CD4-positive, alpha-beta memory T cell (primary cell): Measurements from ENCODE around the gene B3GNT8. TPM values are rescaled to one million over a fixed set of nuclear protein-coding genes. Genes with fewer than 3 reads are reported as not detected.

Experiments
- CTCF ChIA-PET: fragments of 350-600 bp; sonication (Branson Sonifier 250); formaldehyde crosslinking; loops from one replicate; lab custom pipeline; 2021; ENCODE audit warnings: inconsistent platforms; ENCODE audit not compliant: partially characterized antibody; lab: Charles Lee
- POLR2A ChIA-PET: fragments of 350-600 bp; sonication (Branson Sonifier 250); formaldehyde crosslinking; loops from one replicate; lab custom pipeline; 2021; ENCODE audit not compliant: partially characterized antibody; lab: Charles Lee
- DNase-seq, 5 donors: peaks; one replicate each; pipeline versions ENCODE4 v3.0.0 to v3.0.0-alpha.2; 2020 to 2022; ENCODE audit warnings: mixed read lengths in 1 of 5
- H3K27ac ChIP-seq: one replicate; pipeline ENCODE4 v1.7.0; 2013; ENCODE audit warnings: low read depth, low read length
- H3K27me3 ChIP-seq: 2 replicates; pipeline ENCODE4 v1.7.0; 2013; ENCODE audit warnings: mild to moderate bottlenecking, low read length, moderate library complexity; ENCODE audit not compliant: insufficient read depth
- H3K36me3 ChIP-seq: 2 replicates; pipeline ENCODE4 v1.7.0; 2013; ENCODE audit warnings: mild to moderate bottlenecking, low read length, moderate library complexity; ENCODE audit not compliant: insufficient read depth
- H3K4me1 ChIP-seq: 2 replicates; pipeline ENCODE4 v1.7.0; 2013; ENCODE audit warnings: mild to moderate bottlenecking, low read length, moderate library complexity; ENCODE audit not compliant: insufficient read depth
- H3K4me3 ChIP-seq, 2 donors: one replicate each; pipeline ENCODE4 v1.7.0; 2013; ENCODE audit warnings: low read length in 2 of 2, mild to moderate bottlenecking in 1 of 2
- H3K9me3 ChIP-seq, 2 donors: one replicate each; pipeline ENCODE4 v1.7.0; 2013; ENCODE audit warnings: low read length in 2 of 2, control low read depth in 1 of 2; ENCODE audit not compliant: control insufficient read depth in 1 of 2
- H3K27ac Mint-ChIP-seq, 7 donors: one replicate each; pipeline ENCODE4 v1.8.0; 2020 to 2021; ENCODE audit warnings: mixed read lengths in 7 of 7, mild to moderate bottlenecking in 6 of 7, inconsistent platforms in 3 of 7, moderate library complexity in 3 of 7
- H3K27me3 Mint-ChIP-seq, 2 donors: one replicate each; pipeline ENCODE4 v1.8.0; 2020 to 2021; ENCODE audit warnings: mixed read lengths in 2 of 2
- H3K36me3 Mint-ChIP-seq, 2 donors: one replicate each; pipeline ENCODE4 v1.8.0; 2020 to 2021; ENCODE audit warnings: mixed read lengths in 2 of 2, inconsistent platforms in 1 of 2, mild to moderate bottlenecking in 1 of 2
- H3K4me1 Mint-ChIP-seq, 4 donors: one replicate each; pipeline ENCODE4 v1.8.0; 2020 to 2021; ENCODE audit warnings: mixed read lengths in 4 of 4, mild to moderate bottlenecking in 1 of 4
- H3K4me3 Mint-ChIP-seq, 8 donors: one replicate each; pipeline ENCODE4 v1.8.0; 2020 to 2021; ENCODE audit warnings: mixed read lengths in 8 of 8, mild to moderate bottlenecking in 7 of 8, moderate library complexity in 6 of 8, inconsistent platforms in 3 of 8
- H3K9me3 Mint-ChIP-seq, 8 donors: one replicate each; pipeline ENCODE4 v1.8.0; 2020 to 2021; ENCODE audit warnings: mixed read lengths in 8 of 8, mild to moderate bottlenecking in 5 of 8, inconsistent platforms in 3 of 8, moderate library complexity in 1 of 8
- intact Hi-C: fragments of 100-400 bp; cut with micrococcal nuclease; formaldehyde crosslinking; loops from one replicate; pipeline ENCODE4 v1.15.1; 2023
- polyA plus RNA-seq, 2 donors: library from polyadenylated mRNA; unstranded; fragments of 300-500 nt; fragmentation: Illumina TruSeq; gene quantifications; one replicate each; pipeline ENCODE4 v1.2.3, GENCODE V29; 2021
- total RNA-seq, 2 experiments: library from RNA; stranded (reverse); gene quantifications; one replicate each; pipeline ENCODE4 v1.2.3, GENCODE V29; 2021

B3GNT8 gene
- total and polyA plus RNA-seq, 4 experiments from 2014 or later = 0.64 to 7.1 (median 3.0) TPM

DNA sequence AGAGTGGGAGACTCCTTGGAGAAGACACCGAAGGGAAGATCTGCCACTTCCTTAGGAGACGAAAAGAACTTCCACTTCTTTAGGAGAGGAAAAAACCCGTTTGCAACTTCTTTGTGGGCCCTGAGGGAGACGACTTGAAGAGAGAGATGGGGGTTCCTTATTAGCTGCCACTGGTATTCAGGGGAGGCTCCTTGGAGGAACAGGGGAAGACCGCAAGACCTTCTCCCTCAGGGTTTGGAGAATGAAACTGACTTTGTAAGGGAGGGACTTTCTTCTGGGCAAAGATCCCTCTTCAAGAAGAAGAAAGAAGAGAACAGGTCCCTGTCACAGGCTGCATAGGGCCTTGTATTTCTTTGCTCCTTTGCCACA, 29.1 kb downstream of the B3GNT8 start:
- Histone ChIP-seq H3K4me3 (peak overlapping the region; percentile 80 to 95), H3K27ac (peak overlapping the region; percentile 93), H3K36me3 (no peaks in the 10 kb centered on the region), H3K4me1 (peaks cover 31% of the 10 kb centered on the region), H3K27me3 (no peaks in the 10 kb centered on the region), H3K9me3 (no peaks in the 10 kb centered on the region)
- peaks cover 11 to 20% of the 10 kb centered on the region in 2 donors for H3K36me3 Mint-ChIP-seq
- no peaks in the 10 kb centered on the region for H3K9me3 Mint-ChIP-seq
- ChIA-PET CTCF (no interaction called here), POLR2A (interaction anchor here (1.1 to 1.2 kb wide), 2 partner anchors 34 to 134 kb away, joined by 3 to 5 read pairs; partner anchors contain the start of gene B9D2)
- H3K4me3 Mint-ChIP-seq = peak overlapping the region; percentile 94 to 100 (median 98)
- H3K27me3 Mint-ChIP-seq = no peaks in the 10 kb centered on the region
- peaks cover 27 to 56% (median 41%) of the 10 kb centered on the region in 4 donors for H3K4me1 Mint-ChIP-seq
- intact Hi-C loops = loop anchor here (5.0 kb wide), 1 partner anchor 149 kb away; no protein-coding TSS in a partner anchor
- no peak for DNase-seq
- peak overlapping the region; percentile 98 to 100 (median 100) for H3K27ac Mint-ChIP-seq

DNA sequence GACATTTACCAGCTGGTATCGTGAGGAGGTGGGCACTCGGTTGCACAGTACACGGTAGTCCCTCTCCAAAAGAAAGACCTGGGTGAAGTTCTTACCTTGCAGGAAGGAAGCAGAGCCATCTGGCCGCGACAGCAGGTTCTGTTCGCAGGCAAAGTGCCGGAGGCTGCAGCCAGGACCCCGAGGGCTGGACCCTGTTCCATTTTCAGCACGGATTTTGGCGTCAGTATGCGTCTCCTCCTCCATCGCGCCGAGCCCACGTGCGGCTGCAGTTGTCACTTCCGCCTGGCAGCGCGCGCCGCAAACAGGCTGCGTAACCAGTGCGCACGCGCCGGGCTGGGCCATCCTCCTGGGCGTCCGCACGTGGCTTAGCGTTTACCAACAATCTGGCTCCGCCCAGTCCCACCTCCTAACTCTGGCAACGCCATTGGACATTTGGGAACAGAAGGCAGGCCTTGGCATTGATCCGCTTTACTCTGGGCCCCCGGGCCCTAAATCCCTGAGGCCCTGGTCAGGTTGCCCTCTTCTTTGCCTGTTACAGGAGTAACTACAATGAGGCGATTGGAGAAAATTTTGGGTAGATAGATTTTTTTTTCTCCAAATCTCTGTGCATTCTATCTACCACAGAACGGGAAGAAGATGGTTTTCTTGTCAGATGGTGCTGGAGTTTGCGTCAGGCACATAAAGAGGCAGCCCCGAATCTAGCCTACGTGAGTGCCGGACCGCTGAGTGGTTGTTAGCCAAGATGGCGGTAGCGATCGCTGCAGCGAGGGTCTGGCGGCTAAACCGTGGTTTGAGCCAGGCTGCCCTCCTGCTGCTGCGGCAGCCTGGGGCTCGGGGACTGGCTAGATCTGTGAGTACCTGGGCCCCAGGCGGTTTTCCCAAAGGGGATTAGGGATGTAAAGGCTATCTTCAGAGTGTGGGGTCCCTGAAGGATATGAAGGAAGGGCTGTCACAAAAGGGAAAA, 29.8 kb downstream of the B3GNT8 start, which contains the start of the genes BCKDHA and EXOSC5:
TSS of gene BCKDHA (plus strand) at position 733 of the 964 bp plus-strand sequence. CDS start at position 743, 10 bp downstream.
TSS of gene EXOSC5 (minus strand) at position 274 of the 964 bp plus-strand sequence. CDS start at position 243, 31 bp downstream.
- Mint-ChIP-seq H3K36me3 (peaks cover 11 to 19% of the 10 kb centered on the region in 2 donors), H3K27ac (peak within 1 kb of the TSS; percentile 98 to 100 (median 100)), H3K9me3 (no peaks in the 10 kb centered on the region), H3K4me3 (peak within 1 kb of the TSS; percentile 94 to 100 (median 98)), H3K27me3 (no peaks in the 10 kb centered on the region), H3K4me1 (peaks cover 27 to 54% (median 41%) of the 10 kb centered on the region in 4 donors)
- no peaks in the 10 kb centered on the region for H3K9me3 ChIP-seq
- DNase-seq = peak; percentile 98 to 100 (median 100)
- intact Hi-C loops = loop anchor here (1.0 to 5.0 kb wide), 8 partner anchors 31 to 955 kb away; partner anchors contain the start of genes B9D2, CCDC97, DMAC2 and TGFB1
- H3K27me3 ChIP-seq = no peaks in the 10 kb centered on the region
- peaks cover 31% of the 10 kb centered on the region for H3K4me1 ChIP-seq
- peak within 1 kb of the TSS; percentile 94 to 96 for H3K4me3 ChIP-seq
- ChIA-PET POLR2A (interaction anchor here (1.0 to 2.0 kb wide), 4 partner anchors 21 to 134 kb away, joined by 4 to 14 read pairs (median 4); partner anchors contain the start of genes B9D2 and TMEM91), CTCF (no interaction called here)
- peak within 1 kb of the TSS; percentile 93 for H3K27ac ChIP-seq
- H3K36me3 ChIP-seq = peaks cover 4% of the 10 kb centered on the region

DNA sequence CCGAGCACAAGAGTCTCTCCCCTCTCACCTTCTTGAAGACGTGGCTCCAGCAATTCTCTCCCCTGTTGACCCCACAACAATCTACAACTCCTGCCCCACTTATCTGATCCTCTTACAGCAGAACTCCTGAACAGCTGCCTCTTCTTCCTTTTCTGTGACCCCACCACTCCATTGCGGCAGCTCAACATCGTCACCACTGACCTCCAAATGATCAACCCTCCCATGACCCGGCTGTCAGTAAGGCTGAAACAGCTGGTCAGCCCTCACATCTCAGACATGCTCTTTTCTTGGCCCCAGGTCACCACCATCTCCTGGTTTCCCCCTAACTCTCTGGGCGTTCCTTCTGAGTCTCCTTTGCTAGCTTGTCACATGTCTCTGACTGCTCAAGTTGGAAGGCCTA, 31.8 kb downstream of the B3GNT8 start:
- Mint-ChIP-seq H3K4me3 (peak overlapping the region in 7 of 8 donors; percentile 24 to 98 (median 68)), H3K36me3 (peaks cover 12 to 28% of the 10 kb centered on the region in 2 donors), H3K27ac (peak overlapping the region in 4 of 7 donors; percentile 5 to 92 (median 76)), H3K9me3 (no peaks in the 10 kb centered on the region), H3K27me3 (no peaks in the 10 kb centered on the region), H3K4me1 (peaks cover 21 to 48% (median 33%) of the 10 kb centered on the region in 4 donors)
- no peak for DNase-seq
- H3K36me3 ChIP-seq = peaks cover 22% of the 10 kb centered on the region
- CTCF ChIA-PET = interaction anchor here (0.6 to 2.5 kb wide), 3 partner anchors 11 to 169 kb away, joined by 3 to 6 read pairs (median 3); partner anchors contain the start of gene B9D2
- POLR2A ChIA-PET = interaction anchor here (1.6 to 2.0 kb wide), 2 partner anchors 19 to 31 kb away, joined by 4 to 14 read pairs; partner anchors contain the start of genes B9D2 and TMEM91
- H3K9me3 ChIP-seq = no peaks in the 10 kb centered on the region
- H3K27ac ChIP-seq = no peak overlapping the region
- no peak overlapping the region for H3K4me3 ChIP-seq
- H3K4me1 ChIP-seq = peaks cover 31% of the 10 kb centered on the region
- H3K27me3 ChIP-seq = no peaks in the 10 kb centered on the region
- intact Hi-C loops = loop anchor here (5.0 kb wide), 1 partner anchor 152 kb away; no protein-coding TSS in a partner anchor

DNA sequence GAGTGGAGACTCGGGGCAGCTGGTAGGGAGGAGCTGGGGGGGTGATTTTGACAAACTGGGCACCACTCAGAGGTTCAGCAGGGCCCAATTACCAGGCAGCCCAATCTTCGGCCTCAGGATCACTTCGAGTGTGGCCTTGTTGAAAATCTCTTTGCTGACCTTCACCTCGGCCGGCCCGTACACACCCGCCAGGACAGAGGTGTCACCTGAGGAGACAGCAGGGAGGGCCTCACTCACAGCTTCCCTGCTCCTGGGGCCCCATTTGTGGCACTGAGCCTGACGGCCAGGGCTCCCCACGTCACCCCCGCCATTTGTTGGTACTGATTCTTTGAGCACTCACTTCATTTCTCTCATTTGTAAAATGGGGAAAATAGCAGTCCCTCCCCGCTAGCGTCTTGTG, 34.4 kb downstream of the B3GNT8 start:
- Histone ChIP-seq H3K4me1 (peaks cover 17% of the 10 kb centered on the region), H3K36me3 (peaks cover 34% of the 10 kb centered on the region), H3K9me3 (no peaks in the 10 kb centered on the region), H3K4me3 (no peak overlapping the region), H3K27me3 (no peaks in the 10 kb centered on the region), H3K27ac (no peak overlapping the region)
- intact Hi-C loops = no loop called here
- no peak for DNase-seq
- POLR2A ChIA-PET = interaction anchor here (1.2 kb wide), 1 partner anchor 8 kb away, joined by 3 read pairs; no protein-coding TSS in a partner anchor
- Mint-ChIP-seq H3K27ac (peak overlapping the region in 2 of 7 donors; percentile 64 to 84), H3K4me3 (no peak overlapping the region), H3K4me1 (peaks cover 12 to 28% (median 20%) of the 10 kb centered on the region in 4 donors), H3K27me3 (no peaks in the 10 kb centered on the region), H3K9me3 (no peaks in the 10 kb centered on the region), H3K36me3 (peaks cover 12 to 36% of the 10 kb centered on the region in 2 donors)
- CTCF ChIA-PET = no interaction called here

DNA sequence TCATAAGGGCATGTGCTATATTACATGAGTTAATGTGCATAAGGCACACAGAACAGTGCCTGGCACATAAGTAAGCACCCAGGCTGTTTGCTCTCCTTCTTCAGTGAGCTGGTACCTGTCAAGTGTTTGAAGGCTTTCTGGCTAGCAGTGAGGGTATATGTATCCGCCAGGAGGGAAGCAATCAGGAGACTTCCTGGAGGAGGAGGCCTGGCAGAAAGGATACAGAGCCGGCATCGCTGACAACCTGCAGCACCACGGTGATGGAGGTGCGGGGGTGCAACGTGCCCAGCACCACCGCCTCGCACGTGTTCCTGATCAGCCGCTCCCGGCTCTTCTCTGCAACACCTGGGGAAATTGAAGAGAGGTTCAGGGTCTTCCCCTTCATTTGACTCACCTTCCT, 35.6 kb downstream of the B3GNT8 start:
- no peak overlapping the region for H3K4me3 ChIP-seq
- H3K36me3 ChIP-seq = peaks cover 34% of the 10 kb centered on the region
- POLR2A ChIA-PET = no interaction called here
- H3K9me3 ChIP-seq = no peaks in the 10 kb centered on the region
- no peaks in the 10 kb centered on the region for H3K27me3 ChIP-seq
- H3K27ac Mint-ChIP-seq = no peak overlapping the region
- intact Hi-C loops = no loop called here
- no peak overlapping the region for H3K4me3 Mint-ChIP-seq
- CTCF ChIA-PET = no interaction called here
- peaks cover 9 to 16% (median 14%) of the 10 kb centered on the region in 4 donors for H3K4me1 Mint-ChIP-seq
- H3K36me3 Mint-ChIP-seq = peaks cover 12 to 30% of the 10 kb centered on the region in 2 donors
- no peak for DNase-seq
- no peaks in the 10 kb centered on the region for H3K9me3 Mint-ChIP-seq
- no peaks in the 10 kb centered on the region for H3K27me3 Mint-ChIP-seq
- no peak overlapping the region for H3K27ac ChIP-seq
- H3K4me1 ChIP-seq = peaks cover 14% of the 10 kb centered on the region

DNA sequence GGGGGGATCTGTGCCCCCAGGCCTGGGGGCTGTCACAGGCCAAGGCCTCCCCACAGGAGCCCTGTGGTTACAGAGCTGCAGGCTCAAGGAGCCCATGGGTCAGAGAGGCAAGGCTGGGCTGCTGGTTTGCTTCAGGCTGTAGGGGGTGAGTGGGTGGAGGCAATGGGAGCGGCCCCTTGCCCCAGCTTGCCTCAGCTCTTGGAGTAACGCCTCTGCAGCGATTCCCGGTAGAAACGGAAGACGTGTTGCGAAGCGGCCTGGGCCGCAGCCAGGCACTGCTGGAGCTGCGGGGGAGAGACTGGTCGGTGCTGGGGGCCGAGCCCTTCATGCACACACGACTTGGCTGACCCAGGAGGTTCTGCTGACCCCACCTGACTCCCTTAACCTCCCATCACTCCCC, 40.7 kb downstream of the B3GNT8 start:
- Histone ChIP-seq H3K27ac (no peak overlapping the region), H3K4me3 (no peak overlapping the region), H3K27me3 (no peaks in the 10 kb centered on the region), H3K9me3 (no peaks in the 10 kb centered on the region), H3K36me3 (peaks cover 26% of the 10 kb centered on the region), H3K4me1 (no peaks in the 10 kb centered on the region)
- intact Hi-C loops = no loop called here
- Mint-ChIP-seq H3K4me3 (no peak overlapping the region), H3K4me1 (peaks cover 0 to 4% (median 0%) of the 10 kb centered on the region in 4 donors), H3K27ac (peak overlapping the region in 1 of 7 donors; percentile 74), H3K36me3 (peaks cover 5 to 36% of the 10 kb centered on the region in 2 donors), H3K9me3 (no peaks in the 10 kb centered on the region), H3K27me3 (no peaks in the 10 kb centered on the region)
- ChIA-PET CTCF (no interaction called here), POLR2A (interaction anchor here (0.6 to 1.6 kb wide), 2 partner anchors 17 to 22 kb away, joined by 3 to 5 read pairs; partner anchors contain the start of gene B9D2)
- no peak for DNase-seq
